NCI-H128 (cell line): ENCODE measurements around the gene CNTN2.
A peak's percentile ranks its signal among the peaks of the same experiment; 100 is the strongest.

Source experiments
- DNase-seq: peaks from one replicate; lab custom pipeline; 2025; ENCODE audit not compliant: unreplicated experiment; lab: John Stamatoyannopoulos, UW

The CNTN2 gene

GRCh38 chr1:205052690-205053089, 9.7 kb downstream of the CNTN2 start:
- DNase-seq: no peak

GRCh38 chr1:205053296-205053695, 10.3 kb downstream of the CNTN2 start:
- no peak for DNase-seq

GRCh38 chr1:205054013-205054412, 11.0 kb downstream of the CNTN2 start:
- DNase-seq: no peak

- no peak for DNase-seq
Measured at GRCh38 chr1:205056188-205056611, 13.2 kb downstream of the CNTN2 start.

- no peak for DNase-seq
Measured at GRCh38 chr1:205056956-205057568, 14.1 kb downstream of the CNTN2 start.

- DNase-seq: no peak
Measured at GRCh38 chr1:205057808-205058575, 15.0 kb downstream of the CNTN2 start.

GRCh38 chr1:205058853-205059252, 15.8 kb downstream of the CNTN2 start:
- DNase-seq: no peak

- no peak for DNase-seq
Measured at GRCh38 chr1:205059660-205060059, 16.6 kb downstream of the CNTN2 start.

- DNase-seq: no peak
Measured at GRCh38 chr1:205060746-205061145, 17.7 kb downstream of the CNTN2 start.

GRCh38 chr1:205061227-205061626, 18.2 kb downstream of the CNTN2 start:
- DNase-seq: no peak

- peak; percentile 82 for DNase-seq
Measured at GRCh38 chr1:205061665-205062069, 18.7 kb downstream of the CNTN2 start.

GRCh38 chr1:205062319-205062718, 19.3 kb downstream of the CNTN2 start:
- DNase-seq: no peak

GRCh38 chr1:205062895-205063294, 19.9 kb downstream of the CNTN2 start:
- DNase-seq: no peak

- DNase-seq: no peak
Measured at GRCh38 chr1:205064301-205064700, 21.3 kb downstream of the CNTN2 start.

GRCh38 chr1:205064741-205065316, 21.8 kb downstream of the CNTN2 start:
- no peak for DNase-seq

GRCh38 chr1:205065666-205066065, 22.7 kb downstream of the CNTN2 start:
- no peak for DNase-seq

GRCh38 chr1:205066141-205066818, 23.3 kb downstream of the CNTN2 start:
- no peak for DNase-seq

- no peak for DNase-seq
Measured at GRCh38 chr1:205067031-205067430, 24.0 kb downstream of the CNTN2 start.

GRCh38 chr1:205068001-205068400, 25.0 kb downstream of the CNTN2 start:
- no peak for DNase-seq

- no peak for DNase-seq
Measured at GRCh38 chr1:205068457-205069040, 25.5 kb downstream of the CNTN2 start.

- no peak for DNase-seq
Measured at GRCh38 chr1:205069371-205070125, 26.5 kb downstream of the CNTN2 start.
